ENCODE data around the gene RBMS3.
"Not testable (repeated sequence)": the region's sequence is repeated elsewhere in the genome, so short reads cannot be mapped to it uniquely, and the experiment has no call there.

RBMS3 gene

DNA sequence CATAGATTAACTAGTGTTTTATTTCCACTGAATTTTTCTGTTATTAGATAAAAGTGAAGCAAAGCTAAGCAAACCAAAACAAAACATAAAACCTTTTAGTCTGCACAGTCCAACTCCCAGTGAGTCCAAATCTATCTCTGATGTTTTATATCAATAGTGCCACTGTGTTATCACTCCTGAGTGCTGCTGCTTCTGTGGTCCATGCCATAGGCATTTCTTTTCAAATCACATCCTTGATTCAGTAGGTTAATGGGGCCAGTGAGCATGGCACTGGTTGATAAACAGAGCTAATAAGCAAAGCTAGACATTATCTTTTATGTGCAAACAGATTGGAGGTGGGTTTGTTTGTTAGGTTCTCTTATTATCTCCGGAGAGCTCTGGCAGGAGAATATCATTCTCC, 30.0 kb downstream of the RBMS3 start:
- DNase-seq (ENCODE audit: low read depth in 2 of 3, low spot score in 2 of 3), result no peak

GRCh38 chr3:29311795-29312194, 30.9 kb downstream of the RBMS3 start:
- DNase-seq (ENCODE audit: low read depth in 2 of 3, low spot score in 2 of 3), result no peak

- DNase-seq (ENCODE audit: low read depth in 2 of 3, low spot score in 2 of 3), result no peak
These were observed 31.5 kb downstream of the RBMS3 start for GRCh38 chr3:29312395-29312794.

GRCh38 chr3:29312960-29313452, 32.1 kb downstream of the RBMS3 start:
- DNase-seq (ENCODE audit: low read depth in 2 of 3, low spot score in 2 of 3), result no peak

- DNase-seq (ENCODE audit: low read depth in 2 of 3, low spot score in 2 of 3), result no peak
These were observed 33.3 kb downstream of the RBMS3 start for GRCh38 chr3:29313981-29314726.

- DNase-seq (ENCODE audit: low read depth in 2 of 3, low spot score in 2 of 3), result no peak
These were observed 33.8 kb downstream of the RBMS3 start for GRCh38 chr3:29314727-29315088.

DNA sequence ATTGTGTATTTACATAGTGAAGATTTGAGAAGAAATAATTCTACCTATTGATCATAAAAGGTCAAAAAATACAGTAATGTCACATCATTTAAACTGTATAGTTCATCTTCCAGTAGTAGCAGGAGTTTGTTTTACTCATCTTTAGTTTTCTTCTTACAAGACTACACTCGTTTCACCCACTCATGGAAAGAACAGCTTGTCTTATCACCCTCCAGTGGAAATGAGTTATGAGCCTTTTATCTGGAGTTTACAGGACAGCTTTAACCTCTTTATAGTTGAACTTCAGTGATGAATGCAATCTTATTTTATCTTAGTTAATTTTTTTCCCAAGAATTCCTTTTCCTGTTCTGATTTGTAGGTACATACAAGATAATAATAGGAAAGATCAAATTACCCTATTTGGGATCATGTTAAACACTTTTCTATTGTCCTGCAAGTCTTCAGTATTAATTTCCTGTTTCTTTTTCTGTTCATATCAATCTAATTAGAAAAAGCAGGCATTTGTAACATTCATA, 36.8 kb downstream of the RBMS3 start:
- DNase-seq (ENCODE audit: low read depth in 2 of 3, low spot score in 2 of 3), result no peak

DNA sequence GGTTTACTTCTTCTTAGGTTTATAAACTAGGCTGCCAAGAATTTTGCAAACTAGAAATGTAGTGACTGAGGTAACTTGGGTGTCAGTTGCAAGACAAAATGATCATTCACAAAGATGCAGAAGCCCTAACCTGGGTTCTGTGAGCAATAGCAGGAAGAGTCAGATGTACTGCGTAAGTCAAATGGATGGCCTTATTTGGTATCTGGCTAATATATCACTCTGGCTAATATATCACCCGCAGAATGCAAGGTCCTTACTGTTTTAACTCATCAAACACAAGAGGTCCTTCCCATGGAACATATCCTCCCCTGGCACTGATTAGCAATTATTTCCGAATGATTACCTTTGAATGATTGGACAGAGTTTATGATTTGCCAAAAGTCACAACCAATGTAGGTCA, 37.4 kb downstream of the RBMS3 start:
- DNase-seq (ENCODE audit: low read depth in 2 of 3, low spot score in 2 of 3), result no peak

DNA sequence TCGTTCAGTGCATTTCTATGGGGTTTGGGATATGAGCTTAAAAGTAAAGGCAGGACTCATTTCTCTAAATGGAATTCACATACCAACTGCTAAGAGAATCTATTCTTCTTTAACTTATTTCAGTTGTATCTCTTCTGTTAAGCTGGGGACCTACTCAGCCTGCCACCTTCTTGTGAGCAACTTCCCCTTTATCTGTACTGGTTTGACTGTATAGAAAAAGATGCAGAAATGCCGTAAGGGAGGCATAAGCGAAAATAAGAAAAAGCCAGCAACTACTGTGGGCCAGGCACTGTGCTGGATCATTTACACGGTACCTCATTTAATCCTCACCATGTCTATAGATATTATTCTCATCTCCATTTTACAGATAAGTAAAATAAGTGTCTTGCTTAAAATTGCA, 38.4 kb downstream of the RBMS3 start:
- DNase-seq (ENCODE audit: low read depth in 2 of 3, low spot score in 2 of 3), result no peak

GRCh38 chr3:29319798-29320197, 38.9 kb downstream of the RBMS3 start:
- DNase-seq (ENCODE audit: low read depth in 2 of 3, low spot score in 2 of 3), result no peak

- DNase-seq (ENCODE audit: low read depth in 2 of 3, low spot score in 2 of 3), result no peak
These were observed 41.7 kb downstream of the RBMS3 start for GRCh38 chr3:29322586-29322985.

DNA sequence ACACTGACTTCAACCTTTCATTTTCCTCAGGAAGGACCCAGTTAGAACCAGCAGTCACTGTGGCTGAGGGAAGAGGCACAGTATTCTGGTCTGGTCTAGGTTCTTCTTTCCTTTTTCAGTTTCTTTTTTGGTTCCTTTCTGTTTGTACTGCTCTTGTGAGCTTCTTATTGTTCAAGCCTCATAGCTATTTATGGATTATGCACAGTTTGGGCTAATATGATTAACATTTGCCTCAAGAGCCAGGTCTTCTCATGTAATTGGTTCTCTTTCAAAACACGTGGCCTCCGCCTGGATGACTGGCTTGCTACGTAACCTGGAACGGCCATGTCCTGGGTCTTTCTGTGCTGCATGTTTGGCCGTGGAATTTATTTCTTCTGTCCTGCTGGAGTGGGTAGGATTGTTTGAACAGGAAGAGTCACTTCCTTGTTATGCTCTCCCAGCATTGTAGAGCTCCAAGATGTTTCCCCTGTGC, 43.3 kb downstream of the RBMS3 start:
- no peak for DNase-seq (ENCODE audit: low read depth in 2 of 3, low spot score in 2 of 3)

- DNase-seq (ENCODE audit: low read depth in 2 of 3, low spot score in 2 of 3), result not testable (repeated sequence)
These were observed 45.7 kb downstream of the RBMS3 start for GRCh38 chr3:29326540-29326939.

GRCh38 chr3:29329986-29330890, 49.4 kb downstream of the RBMS3 start:
- DNase-seq (ENCODE audit: low read depth in 2 of 3, low spot score in 2 of 3), result no peak

GRCh38 chr3:29331035-29331434, 50.2 kb downstream of the RBMS3 start:
- DNase-seq (ENCODE audit: low read depth in 2 of 3, low spot score in 2 of 3), result no peak

GRCh38 chr3:29331456-29332194, 50.8 kb downstream of the RBMS3 start:
- DNase-seq (ENCODE audit: low read depth in 2 of 3, low spot score in 2 of 3), result no peak

- DNase-seq (ENCODE audit: low read depth in 2 of 3, low spot score in 2 of 3), result no peak
These were observed 51.3 kb downstream of the RBMS3 start for GRCh38 chr3:29332195-29332637.

DNA sequence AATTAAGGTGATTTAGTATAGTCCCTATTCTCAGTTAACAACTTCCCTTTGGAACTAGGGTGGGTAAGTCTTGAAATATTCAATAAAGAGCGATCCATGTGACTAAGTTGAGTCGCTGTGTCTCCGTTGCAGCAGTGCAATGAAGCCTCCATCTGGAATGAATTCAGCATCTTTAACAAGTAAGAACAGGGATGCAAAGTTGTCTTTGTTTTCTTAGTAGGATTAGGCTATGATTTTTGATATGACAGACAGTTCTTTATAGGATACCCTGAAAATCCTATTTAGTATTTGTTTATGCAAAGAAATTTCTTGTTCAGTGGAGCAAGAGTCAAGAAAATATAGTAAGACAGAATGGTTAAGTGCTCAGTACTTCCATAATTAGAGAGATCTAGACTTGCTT, 52.7 kb downstream of the RBMS3 start:
- no peak for DNase-seq (ENCODE audit: low read depth in 2 of 3, low spot score in 2 of 3)

DNA sequence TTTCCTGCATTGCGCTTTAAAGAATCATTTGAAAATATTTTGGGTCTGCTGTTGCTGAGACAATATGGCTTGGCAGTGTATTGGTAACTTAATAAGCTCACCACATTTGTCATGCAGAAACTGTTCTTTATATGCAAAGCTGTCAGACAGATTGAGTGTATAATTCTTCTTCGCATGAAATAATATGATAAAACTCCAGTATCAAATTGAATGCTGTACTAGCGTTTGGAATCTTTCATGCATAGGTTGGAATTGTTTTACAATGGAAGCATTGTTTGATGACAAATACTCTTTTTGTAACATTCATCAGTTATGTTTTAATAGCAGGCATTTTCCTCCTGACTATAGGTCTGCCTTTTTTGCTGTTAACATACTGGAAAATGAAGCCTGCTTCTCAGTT, 53.8 kb downstream of the RBMS3 start:
- DNase-seq (ENCODE audit: low read depth in 2 of 3, low spot score in 2 of 3), result no peak

DNA sequence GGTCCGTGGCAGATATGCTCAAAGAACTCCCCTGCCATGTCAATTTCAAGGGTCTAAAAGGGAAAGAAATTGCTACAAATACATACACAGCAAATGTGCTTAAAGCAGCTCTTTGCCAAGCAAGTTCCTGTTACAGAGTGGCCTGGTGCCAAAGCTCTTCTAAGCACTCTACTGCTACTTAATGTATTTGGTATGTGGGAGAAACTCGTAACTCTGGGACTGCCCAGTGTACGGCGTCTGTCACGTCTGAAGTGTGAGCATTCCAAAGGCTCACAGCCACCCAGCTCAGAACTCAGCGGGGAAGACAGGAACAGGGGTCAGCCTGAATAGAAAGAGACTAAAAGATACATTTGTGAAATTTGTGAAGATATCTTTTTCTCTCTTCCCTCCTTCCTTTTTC, 54.6 kb downstream of the RBMS3 start:
- DNase-seq (ENCODE audit: low read depth in 2 of 3, low spot score in 2 of 3), result no peak

- no peak for DNase-seq (ENCODE audit: low read depth in 2 of 3, low spot score in 2 of 3)
These were observed 55.1 kb downstream of the RBMS3 start for GRCh38 chr3:29335943-29336342.
